HEK293T (cell line): Measurements from ENCODE around the gene GRM7.

Experiments used
- ARNT ChIP-seq: fragments of 450-650 bp; IDR thresholded peaks from 2 replicates; pipeline ENCODE4 v1.6.1; 2017; ENCODE audit warnings: mild to moderate bottlenecking
- BHLHE40 ChIP-seq: fragments of 450-650 bp; IDR thresholded peaks from 2 replicates; pipeline ENCODE4 v1.6.1; 2016; ENCODE audit warnings: mild to moderate bottlenecking, moderate library complexity, borderline replicate concordance
- CTBP1 ChIP-seq: fragments of 450-650 bp; IDR thresholded peaks from 2 replicates; pipeline ENCODE4 v1.6.1; 2016; ENCODE audit warnings: borderline replicate concordance
- ELF4 ChIP-seq: fragments of 450-650 bp; IDR thresholded peaks from 2 replicates; pipeline ENCODE4 v1.6.1; 2017; ENCODE audit warnings: antibody characterized with exemption
- FOXA1 ChIP-seq: fragments of 450-650 bp; IDR thresholded peaks from 2 replicates; pipeline ENCODE4 v1.6.1; 2016; ENCODE audit warnings: mild to moderate bottlenecking
- FOXK2 ChIP-seq: fragments of 450-650 bp; IDR thresholded peaks from 2 replicates; pipeline ENCODE4 v1.6.1; 2016; ENCODE audit warnings: mild to moderate bottlenecking
- FOXM1 ChIP-seq: fragments of 450-650 bp; IDR thresholded peaks from 2 replicates; pipeline ENCODE4 v1.6.1; 2017; ENCODE audit warnings: mild to moderate bottlenecking, borderline replicate concordance
- HDGF ChIP-seq: fragments of 450-650 bp; IDR thresholded peaks from 2 replicates; pipeline ENCODE4 v1.6.1; 2017; ENCODE audit warnings: antibody characterized with exemption, borderline replicate concordance
- L3MBTL2 ChIP-seq: fragments of 450-650 bp; conservative IDR thresholded peaks from 2 replicates; pipeline ENCODE4 v1.6.1; 2016; ENCODE audit warnings: mild to moderate bottlenecking
- LEF1 ChIP-seq: fragments of 450-650 bp; IDR thresholded peaks from 2 replicates; pipeline ENCODE4 v1.6.1; 2017; ENCODE audit warnings: mild to moderate bottlenecking, borderline replicate concordance
- NFRKB ChIP-seq: fragments of 450-650 bp; IDR thresholded peaks from 2 replicates; pipeline ENCODE4 v1.6.1; 2016; ENCODE audit warnings: mild to moderate bottlenecking, moderate library complexity
- SP1 ChIP-seq: fragments of 450-650 bp; IDR thresholded peaks from 2 replicates; pipeline ENCODE4 v1.6.1; 2017
- TARDBP ChIP-seq: fragments of 450-650 bp; IDR thresholded peaks from 2 replicates; pipeline ENCODE4 v1.6.1; 2016
- ZNF384 ChIP-seq: fragments of 450-650 bp; IDR thresholded peaks from 2 replicates; pipeline ENCODE4 v1.6.1; 2016

DNA sequence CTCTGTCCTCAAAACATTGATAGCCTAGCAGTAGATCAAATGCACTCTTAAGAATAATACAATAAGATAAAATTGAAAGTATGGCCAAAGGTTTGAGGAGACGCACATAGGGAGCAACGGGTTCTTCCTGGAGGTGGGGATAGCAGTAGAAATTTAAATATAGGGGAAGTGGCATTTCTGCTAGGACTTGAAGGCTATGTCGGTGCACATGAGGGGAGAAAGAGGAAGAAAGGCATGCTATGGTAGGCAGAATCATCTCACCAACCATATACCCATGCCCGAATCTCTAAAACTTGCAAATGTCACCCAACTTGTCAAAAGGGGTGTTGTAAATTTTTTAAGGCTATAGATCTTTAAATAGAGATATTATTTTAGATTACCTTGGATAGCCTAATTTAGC lies 905.6 kb downstream of the GRM7 start:
- no peak for TF ChIP-seq FOXK2
- no peak for TF ChIP-seq FOXM1
- TF ChIP-seq FOXA1: no peak
- no peak for TF ChIP-seq ELF4
- TF ChIP-seq SP1: no peak
- TF ChIP-seq NFRKB: no peak
- TF ChIP-seq BHLHE40: no peak
- no peak for TF ChIP-seq L3MBTL2
- no peak for TF ChIP-seq LEF1
- no peak for TF ChIP-seq HDGF
- TF ChIP-seq ARNT: no peak
- no peak for TF ChIP-seq TARDBP
- no peak for TF ChIP-seq ZNF384
- no peak for TF ChIP-seq CTBP1
